ENCODE results near the gene STMN1.

Gene STMN1

DNA sequence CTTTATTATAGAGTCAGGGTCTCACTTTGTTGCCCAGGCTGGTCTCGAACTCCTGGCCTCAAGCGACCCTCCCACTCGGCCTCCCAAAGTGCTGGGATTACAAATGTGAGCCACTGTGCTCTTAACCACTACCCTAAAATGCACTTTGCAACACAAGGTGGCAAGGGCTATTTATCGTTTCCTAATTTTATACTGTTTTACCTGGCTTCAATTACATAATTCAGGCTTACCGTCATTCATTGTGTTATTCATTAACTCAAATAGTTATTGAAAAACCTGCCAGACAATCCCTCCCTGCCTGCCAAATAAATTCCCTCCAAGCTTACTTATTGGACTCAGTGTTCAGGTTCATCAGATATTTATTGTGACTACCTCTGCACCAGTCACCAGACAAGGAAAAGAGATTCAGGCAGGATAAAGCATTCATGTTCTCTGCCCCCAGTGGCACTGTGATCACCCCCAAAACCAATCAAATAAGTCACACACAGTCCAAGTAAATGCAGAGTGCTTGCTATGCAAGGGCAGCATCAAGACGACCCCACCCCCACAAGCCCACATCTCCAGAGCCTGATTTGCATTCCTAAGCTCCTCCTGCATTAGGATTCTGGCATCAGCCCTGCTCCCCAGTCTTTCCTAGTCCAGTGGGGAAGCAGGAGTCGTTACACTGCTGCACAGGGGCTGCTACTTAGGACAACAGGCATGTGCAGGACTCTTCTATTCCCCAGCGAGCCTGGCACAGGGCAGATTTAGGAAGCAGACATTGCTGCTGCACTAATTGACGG, 38.8 kb downstream of the STMN1 start:
- no peak for DNase-seq

- DNase-seq, result no peak
Observed at GRCh38 chr1:25866288-25866687, 39.9 kb downstream of the STMN1 start.

GRCh38 chr1:25864434-25864833, 41.8 kb downstream of the STMN1 start:
- no peak for DNase-seq

DNA sequence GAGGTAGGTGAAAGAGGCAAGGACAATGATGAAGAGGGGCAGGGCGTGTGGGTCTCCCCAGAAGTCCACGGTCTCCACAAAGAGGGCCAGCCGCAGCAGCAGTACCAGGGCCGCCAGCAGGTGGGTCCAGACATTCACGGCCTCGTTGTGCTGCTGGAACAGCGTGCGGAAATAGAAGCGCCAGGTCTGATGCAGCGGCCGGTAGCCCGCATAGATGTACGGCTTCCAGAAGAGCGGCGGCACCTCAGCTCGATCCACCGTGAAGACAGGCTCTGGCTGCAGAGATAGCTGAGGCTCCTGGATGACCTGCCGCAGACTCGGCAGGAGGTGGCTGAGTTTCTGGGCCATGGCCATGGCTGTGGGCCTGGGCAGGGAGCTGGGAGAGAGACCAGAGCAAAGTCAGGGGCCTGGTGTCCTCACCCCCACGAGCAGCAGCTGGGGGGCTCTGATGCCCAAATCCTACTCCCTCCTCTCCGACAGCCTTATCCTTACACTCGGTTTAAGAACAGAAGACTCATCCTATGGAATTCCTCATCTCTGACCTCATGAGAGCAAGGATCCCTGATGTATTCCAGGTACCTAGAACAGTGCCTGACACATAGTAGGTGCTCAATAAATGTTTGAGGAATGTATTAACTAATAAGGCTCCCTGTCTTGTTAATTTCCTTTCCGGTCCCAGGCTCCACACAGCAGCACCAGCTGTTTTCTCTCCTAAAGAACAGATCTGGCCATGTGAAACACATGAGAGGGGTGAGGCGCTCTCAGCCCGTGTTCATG, 42.5 kb downstream of the STMN1 start:
- DNase-seq, result peak; percentile 46

DNA sequence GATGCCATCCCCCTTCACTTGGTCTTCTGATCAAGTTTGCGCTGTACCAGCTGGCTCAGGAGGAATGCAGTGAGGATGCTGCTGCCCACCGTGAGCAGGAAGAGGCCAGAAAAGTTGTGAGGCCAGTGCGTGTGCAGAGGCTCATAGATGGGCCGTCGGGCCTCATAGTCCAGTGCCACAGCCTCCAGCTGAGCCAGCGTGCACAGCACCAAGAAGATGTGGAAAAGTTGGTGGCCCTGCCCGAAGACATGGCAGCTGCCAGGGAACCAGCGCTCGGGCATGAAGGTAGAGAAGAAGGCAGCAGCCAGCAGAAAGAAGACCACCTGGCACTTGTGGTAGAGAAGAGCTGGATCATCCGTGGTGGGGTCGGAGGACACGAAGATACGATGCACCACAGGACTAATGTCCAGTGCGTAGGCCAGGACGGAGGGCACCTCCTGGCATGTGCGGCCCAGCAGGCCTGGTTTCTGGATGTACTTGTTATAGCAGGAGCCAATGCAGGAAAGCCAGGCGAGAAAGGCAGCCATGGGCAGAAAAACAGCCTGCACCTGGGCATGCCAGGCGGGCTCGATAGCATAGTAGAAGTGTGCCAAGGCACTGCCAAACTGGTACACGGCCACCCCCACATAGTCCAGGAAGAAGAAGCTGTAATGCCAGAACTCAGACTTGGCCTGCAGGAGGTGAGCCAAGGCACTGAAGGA, 43.3 kb downstream of the STMN1 start:
- DNase-seq, result peak; percentile 52

DNA sequence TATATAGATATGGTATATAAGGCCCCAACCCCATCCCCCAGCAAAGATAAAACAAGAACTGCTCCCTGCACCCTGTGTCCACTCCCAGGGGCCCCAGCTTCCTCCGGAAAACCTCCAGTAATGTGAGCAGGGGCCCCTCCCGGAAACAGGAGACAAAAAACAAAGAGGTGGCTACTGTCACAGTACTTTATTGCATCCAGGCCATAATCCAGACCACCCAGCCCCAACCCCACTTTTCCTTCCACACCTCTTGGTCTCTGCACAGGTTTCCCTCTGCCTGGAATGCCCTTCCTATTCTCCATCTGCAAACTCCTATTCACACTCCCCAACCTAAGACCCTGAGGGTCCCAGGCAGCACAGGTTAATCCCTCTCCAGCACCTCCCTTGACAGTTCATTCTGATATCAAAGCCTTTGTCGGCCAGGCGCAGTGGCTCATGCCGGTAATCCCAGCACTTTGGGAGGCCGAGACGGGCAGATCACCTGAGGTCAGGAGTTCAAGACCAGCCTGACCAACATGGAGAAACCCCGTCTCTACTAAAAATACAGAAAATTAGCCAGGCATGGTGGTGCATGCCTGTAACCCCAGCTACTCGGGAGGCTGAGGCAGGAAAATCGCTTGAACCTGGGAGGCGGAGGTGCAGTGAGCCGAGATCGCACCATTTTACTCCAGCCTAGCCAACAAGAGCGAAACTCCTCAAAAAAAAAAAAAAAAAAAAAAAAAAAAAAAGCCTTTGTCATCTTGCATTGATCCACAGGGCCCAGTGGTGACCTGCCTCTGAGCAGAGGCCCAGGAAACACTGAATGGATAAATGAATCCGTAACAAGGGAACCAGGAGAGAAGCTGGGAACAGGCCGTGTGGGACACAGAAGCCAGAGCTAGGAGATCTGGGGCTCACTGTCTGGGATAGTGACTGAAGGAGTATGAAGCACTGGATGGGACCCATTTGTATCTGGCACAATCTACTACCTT, 44.6 kb downstream of the STMN1 start:
- peak; percentile 45 for DNase-seq

DNA sequence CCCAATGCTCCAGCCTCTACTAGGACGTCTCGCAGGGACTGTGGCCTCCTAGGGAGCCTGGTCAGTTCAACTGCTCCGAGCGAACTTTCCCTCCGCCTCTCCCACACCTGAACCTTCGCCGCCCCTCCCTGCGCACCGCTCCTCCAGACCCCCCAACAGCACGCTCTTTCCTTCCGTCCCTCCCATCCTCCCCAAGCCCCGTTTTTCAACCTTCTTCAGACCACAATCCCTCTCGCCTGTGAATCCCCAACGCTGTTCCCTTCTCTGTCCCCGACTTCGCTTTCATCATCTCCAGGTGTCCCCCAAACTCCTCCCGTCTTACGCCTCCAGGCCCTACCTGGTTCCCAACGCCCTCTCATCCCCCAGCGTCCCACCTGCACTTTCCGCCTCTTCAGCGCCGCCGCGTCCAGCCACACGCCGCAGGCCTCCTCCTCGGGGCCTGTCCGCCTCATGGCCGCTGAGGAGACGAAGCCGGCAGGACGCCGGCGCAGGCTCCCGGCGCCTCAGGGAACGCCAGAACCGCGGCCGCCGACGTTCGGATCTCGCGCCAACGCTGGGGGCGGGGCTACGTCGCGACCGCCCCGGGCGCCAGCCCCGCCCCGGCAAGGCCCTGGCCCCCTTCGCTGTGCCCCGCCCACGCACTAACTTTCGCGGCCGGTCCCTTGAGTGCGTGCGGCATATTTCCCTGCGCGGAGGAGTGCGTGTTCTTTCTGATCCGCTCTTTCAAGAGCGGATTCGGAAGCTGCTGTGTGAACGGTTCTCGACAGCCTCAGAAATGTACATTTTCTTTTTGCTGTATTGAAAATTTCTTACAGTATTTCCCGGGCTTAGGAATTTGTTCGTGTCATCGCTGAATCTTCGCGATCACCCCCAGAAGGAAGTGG, 47.1 kb downstream of the STMN1 start, which contains the start of gene AUNIP:
TSS of gene AUNIP (minus strand) at position 552 of the 884 bp plus-strand sequence. CDS start at position 452, 100 bp downstream.
- peak; percentile 95 for DNase-seq

GRCh38 chr1:25858494-25858893, 47.7 kb downstream of the STMN1 start:
- DNase-seq, result no peak

- no peak for DNase-seq
Observed at GRCh38 chr1:25856856-25857255, 49.4 kb downstream of the STMN1 start.

DNA sequence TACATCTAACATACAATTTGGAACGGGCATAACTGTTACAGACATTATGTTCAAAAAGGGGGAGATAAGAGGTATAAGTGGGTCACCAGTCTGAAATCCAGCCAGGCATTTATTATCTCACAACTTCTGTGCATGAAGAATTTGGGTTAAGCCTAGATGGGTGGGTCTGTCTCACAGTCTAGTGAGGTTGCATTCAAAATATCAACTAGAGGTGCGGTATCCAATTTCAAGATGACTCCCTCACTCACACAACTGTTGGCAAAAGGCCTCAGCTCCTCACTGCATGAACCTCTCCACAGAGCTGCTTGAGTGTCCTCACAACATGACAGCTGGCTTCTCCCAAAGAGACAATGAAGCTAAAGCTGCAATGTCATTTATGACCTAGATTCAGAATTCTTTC, 51.7 kb downstream of the STMN1 start:
- no peak for DNase-seq
